ENCODE measurements around the gene DGKB. TPM values are rescaled to one million over a fixed set of nuclear protein-coding genes. Genes with fewer than 3 reads are reported as not detected.

The DGKB gene
- total RNA-seq, 1 donor from 2014 or later, result 0.32 TPM

- DNase-seq (ENCODE audit: extremely low spot score, unreplicated experiment), result no peak
- H3K9me3 Mint-ChIP-seq (ENCODE audit: unreplicated experiment), result peaks cover 3% of the 10 kb centered on the region
- H3K4me3 Mint-ChIP-seq (ENCODE audit: unreplicated experiment), result no peak overlapping the region
- H3K36me3 Mint-ChIP-seq (ENCODE audit: unreplicated experiment), result no peaks in the 10 kb centered on the region
- no peak for TF ChIP-seq CTCF (IDR thresholded peaks at IDR 0.05)
- H3K4me1 Mint-ChIP-seq (ENCODE audit: unreplicated experiment), result peaks cover 9% of the 10 kb centered on the region
- H3K27me3 Mint-ChIP-seq (ENCODE audit: unreplicated experiment), result no peaks in the 10 kb centered on the region
- H3K27ac Mint-ChIP-seq (ENCODE audit: unreplicated experiment), result no peak overlapping the region
These were observed 701.2 kb downstream of the DGKB start for GRCh38 chr7:14201353-14201752.

GRCh38 chr7:14199336-14199735, 703.2 kb downstream of the DGKB start:
- H3K27me3 Mint-ChIP-seq (ENCODE audit: unreplicated experiment), result no peaks in the 10 kb centered on the region
- no peak for TF ChIP-seq CTCF (IDR thresholded peaks at IDR 0.05)

GRCh38 chr7:14197280-14197679, 705.3 kb downstream of the DGKB start:
- no peak for TF ChIP-seq CTCF (IDR thresholded peaks at IDR 0.05)
- Mint-ChIP-seq H3K4me1 (ENCODE audit: unreplicated experiment) (peaks cover 12% of the 10 kb centered on the region), H3K27ac (ENCODE audit: unreplicated experiment) (no peak overlapping the region), H3K27me3 (ENCODE audit: unreplicated experiment) (no peaks in the 10 kb centered on the region), H3K9me3 (ENCODE audit: unreplicated experiment) (peaks cover 3% of the 10 kb centered on the region), H3K4me3 (ENCODE audit: unreplicated experiment) (no peak overlapping the region), H3K36me3 (ENCODE audit: unreplicated experiment) (no peaks in the 10 kb centered on the region)
- no peak for DNase-seq (ENCODE audit: extremely low spot score, unreplicated experiment)

More at GRCh38 chr7:14199336-14199735, 703.2 kb downstream of the DGKB start:
- Mint-ChIP-seq H3K4me1 (ENCODE audit: unreplicated experiment) (peaks cover 12% of the 10 kb centered on the region), H3K36me3 (ENCODE audit: unreplicated experiment) (no peaks in the 10 kb centered on the region), H3K4me3 (ENCODE audit: unreplicated experiment) (no peak overlapping the region), H3K27ac (ENCODE audit: unreplicated experiment) (no peak overlapping the region), H3K9me3 (ENCODE audit: unreplicated experiment) (peaks cover 3% of the 10 kb centered on the region)
- DNase-seq (ENCODE audit: extremely low spot score, unreplicated experiment), result no peak

- Mint-ChIP-seq H3K4me1 (ENCODE audit: unreplicated experiment) (peaks cover 12% of the 10 kb centered on the region), H3K9me3 (ENCODE audit: unreplicated experiment) (peaks cover 3% of the 10 kb centered on the region), H3K36me3 (ENCODE audit: unreplicated experiment) (no peaks in the 10 kb centered on the region), H3K27ac (ENCODE audit: unreplicated experiment) (no peak overlapping the region), H3K4me3 (ENCODE audit: unreplicated experiment) (no peak overlapping the region), H3K27me3 (ENCODE audit: unreplicated experiment) (no peaks in the 10 kb centered on the region)
- no peak for TF ChIP-seq CTCF (IDR thresholded peaks at IDR 0.05)
- DNase-seq (ENCODE audit: extremely low spot score, unreplicated experiment), result no peak
These were observed 706.0 kb downstream of the DGKB start for GRCh38 chr7:14196555-14196954.

- no peak for DNase-seq (ENCODE audit: extremely low spot score, unreplicated experiment)
- H3K4me3 Mint-ChIP-seq (ENCODE audit: unreplicated experiment), result no peak overlapping the region
- H3K36me3 Mint-ChIP-seq (ENCODE audit: unreplicated experiment), result no peaks in the 10 kb centered on the region
- peaks cover 12% of the 10 kb centered on the region for H3K4me1 Mint-ChIP-seq (ENCODE audit: unreplicated experiment)
- no peak overlapping the region for H3K27ac Mint-ChIP-seq (ENCODE audit: unreplicated experiment)
- H3K9me3 Mint-ChIP-seq (ENCODE audit: unreplicated experiment), result peaks cover 3% of the 10 kb centered on the region
- H3K27me3 Mint-ChIP-seq (ENCODE audit: unreplicated experiment), result no peaks in the 10 kb centered on the region
- TF ChIP-seq CTCF (IDR thresholded peaks at IDR 0.05), result no peak
These were observed 706.7 kb downstream of the DGKB start for GRCh38 chr7:14195871-14196270.

Data from osteocyte (in vitro differentiated cells).